ENCODE results near the gene GNAQ.

DNA sequence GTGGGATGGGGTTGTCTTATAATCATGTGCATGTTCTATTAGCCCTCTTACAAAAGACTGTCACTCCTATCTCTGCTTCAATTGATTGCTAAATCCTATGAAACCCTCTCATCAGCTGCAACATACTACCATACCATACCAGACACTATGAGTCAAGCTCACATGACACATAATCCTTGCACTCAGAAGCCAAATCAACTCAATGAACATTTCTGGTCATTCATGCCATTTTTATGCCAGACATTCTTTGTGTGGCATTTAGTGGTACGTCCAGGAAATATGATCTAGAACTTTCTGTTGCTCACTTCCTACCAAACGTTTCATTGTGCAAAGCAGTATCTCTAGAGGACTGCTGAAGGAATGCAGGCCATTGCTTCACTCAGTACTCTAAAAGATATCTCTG lies 224.3 kb downstream of the GNAQ start:
- no peak for TF ChIP-seq CTCF (IDR thresholded peaks at IDR 0.05; ENCODE audit: low read depth, low read length, missing input control)
- TF ChIP-seq, protein P1, sequence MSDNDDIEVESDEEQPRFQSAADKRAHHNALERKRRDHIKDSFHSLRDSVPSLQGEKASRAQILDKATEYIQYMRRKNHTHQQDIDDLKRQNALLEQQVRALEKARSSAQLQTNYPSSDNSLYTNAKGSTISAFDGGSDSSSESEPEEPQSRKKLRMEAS (IDR thresholded peaks at IDR 0.05), result no peak
- TF ChIP-seq ZBTB33 (IDR thresholded peaks at IDR 0.05), result no peak
- no peak for TF ChIP-seq RAD21 (IDR thresholded peaks at IDR 0.05)
- no peak for TF ChIP-seq ATF3 (IDR thresholded peaks at IDR 0.05)
- TF ChIP-seq NR2F2 (IDR thresholded peaks at IDR 0.05), result no peak
- TF ChIP-seq YY1 (IDR thresholded peaks at IDR 0.05), result no peak
